Activated T-helper 1 cell treated with Interleukin-2 at 50 U/mL for 16 hours (primary cell): ENCODE measurements around the gene PIP5KL1.

Source experiments
- DNase-seq: peaks from one replicate; pipeline ENCODE4 v3.0.0-alpha.2; 2020; ENCODE audit warnings: low read depth

PIP5KL1 gene

DNA sequence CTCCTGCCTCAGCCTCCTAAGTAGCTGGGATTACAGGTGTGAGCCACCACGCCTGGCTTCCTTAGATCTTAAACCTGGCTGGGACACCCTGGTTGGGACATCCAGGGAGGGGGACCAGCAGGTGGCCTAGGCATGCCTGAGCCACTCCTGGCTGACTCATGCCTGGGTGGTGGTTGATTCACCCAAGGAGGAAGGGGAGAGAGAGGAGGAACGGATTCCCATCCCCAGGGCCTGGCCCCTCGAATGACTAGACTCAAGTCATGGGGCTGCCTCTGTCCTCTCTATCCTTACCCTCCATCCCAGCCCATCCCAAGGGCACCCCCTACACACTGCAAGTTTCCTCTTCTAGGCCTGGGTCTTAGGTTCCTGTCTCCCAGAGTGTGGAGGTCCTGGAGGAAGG lies 37.5 kb upstream of the PIP5KL1 start:
- DNase-seq: no peak

DNA sequence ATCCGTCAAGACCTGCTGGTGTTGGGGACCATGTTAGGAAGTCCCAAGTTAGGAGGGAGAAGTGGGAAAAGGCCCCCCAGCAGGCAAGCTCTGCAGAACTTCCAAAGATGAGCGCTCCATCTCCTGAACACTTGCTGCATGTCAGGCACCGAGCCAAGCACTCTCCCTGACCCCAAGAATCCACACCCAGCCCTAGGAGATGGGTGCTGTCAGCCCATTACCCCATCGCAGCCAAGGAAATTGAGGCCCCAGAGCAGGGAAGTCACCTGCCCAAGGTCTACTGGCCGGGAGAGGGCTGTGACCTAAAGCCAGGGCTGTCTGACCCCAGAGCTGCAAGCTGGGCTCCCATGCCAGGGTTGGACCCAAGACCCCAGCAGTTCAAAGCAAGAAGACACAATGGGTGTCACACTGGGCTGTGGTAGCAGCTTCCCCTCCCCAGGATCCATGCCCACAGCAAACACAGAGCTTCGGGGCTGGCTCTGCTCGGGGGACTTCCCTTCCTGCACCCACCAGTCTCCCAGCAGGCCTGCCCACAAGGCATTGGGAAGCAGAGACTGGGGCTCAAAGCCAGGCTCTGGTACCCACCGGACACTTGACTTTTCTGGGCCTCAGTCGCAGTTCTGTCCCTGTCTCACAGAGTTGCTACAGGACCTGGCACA lies 36.7 kb upstream of the PIP5KL1 start:
- DNase-seq: no peak

DNA sequence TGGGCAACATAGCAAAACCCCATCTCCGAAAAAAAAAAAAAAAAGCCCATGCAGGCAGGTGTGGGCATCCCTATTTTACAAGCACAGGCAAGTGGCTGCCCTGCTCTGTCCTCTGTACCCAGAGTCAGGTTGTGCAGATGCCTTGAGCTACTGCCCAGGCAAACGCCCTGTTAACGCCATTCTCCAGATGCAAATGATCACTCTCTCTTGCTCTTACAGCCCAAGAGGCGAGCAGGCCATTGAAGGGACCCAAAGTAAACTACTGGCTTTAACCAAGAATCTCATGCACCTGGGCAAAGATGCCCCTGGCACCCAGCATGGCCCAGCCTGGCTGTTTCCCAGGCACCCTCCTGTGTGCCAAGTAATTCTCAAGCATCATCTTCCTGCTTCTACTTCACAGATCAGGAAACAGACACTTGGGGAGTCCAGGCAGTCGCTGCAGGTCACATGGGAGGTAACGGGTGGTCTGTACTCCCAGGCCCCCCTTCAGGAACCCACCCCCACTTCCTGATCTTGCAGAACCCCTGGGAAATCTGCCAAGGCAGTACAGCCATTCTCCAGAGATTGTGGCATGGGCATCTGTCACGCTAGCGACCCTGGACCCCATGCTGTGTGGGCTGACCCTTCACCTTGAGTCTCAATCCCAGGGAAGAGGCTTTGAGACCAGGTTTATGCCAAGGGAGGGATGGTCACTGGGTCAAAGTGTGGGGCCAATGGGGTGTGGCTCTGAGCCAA lies 36.0 kb upstream of the PIP5KL1 start:
- DNase-seq: no peak

DNA sequence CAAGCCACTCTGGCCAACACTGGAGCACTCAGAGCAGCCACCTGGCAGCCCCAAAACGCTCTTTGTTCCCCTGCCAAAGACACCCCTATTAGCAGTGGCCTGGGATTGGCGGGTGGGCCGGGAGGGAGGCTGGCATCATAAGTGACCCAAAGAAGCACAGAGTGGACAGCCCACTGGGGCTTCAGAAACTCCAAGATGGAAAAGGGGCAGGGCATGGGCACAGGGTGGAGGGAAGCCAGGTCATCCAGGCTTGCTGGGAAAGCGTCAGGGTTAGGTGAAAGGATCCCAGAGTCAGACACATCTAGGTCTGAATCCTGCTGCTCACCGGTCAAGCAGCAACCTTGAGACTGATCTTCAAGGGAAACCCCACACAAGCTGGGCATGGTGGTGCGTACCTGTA lies 35.4 kb upstream of the PIP5KL1 start:
- DNase-seq: no peak

DNA sequence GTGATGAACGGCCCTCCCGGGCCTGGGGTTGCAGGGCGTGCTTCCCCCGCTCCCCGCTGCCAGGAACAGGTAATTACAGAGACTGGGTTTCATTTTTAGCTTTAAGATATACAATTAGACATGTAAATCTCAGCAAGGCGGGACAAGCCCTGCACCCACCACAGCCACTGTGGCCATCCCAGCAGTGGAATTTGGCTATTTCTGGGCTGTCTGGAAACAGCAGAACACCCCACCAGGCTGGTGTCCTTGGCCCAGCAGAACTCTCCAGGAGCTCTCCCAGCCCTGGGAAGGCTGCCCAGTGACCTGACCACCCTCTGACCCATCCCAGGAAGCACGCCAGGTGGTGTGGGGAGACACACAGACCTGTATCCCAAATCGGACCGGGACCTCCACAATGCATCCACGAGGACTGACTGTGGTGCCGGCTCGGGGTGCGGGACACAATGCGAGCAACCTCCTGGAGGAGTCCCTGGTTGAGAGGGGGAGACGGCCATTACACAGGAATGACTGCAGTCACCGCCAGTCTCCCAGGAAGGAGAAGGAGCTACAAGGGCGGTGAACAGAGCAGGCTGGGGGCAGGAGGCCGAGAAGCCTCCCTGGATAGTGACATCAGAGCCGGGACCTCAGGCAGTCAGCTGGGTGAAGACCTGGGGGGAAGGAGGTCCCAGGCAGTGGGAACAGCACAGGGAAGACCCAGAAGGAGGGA lies 32.9 kb upstream of the PIP5KL1 start:
- DNase-seq: no peak

DNA sequence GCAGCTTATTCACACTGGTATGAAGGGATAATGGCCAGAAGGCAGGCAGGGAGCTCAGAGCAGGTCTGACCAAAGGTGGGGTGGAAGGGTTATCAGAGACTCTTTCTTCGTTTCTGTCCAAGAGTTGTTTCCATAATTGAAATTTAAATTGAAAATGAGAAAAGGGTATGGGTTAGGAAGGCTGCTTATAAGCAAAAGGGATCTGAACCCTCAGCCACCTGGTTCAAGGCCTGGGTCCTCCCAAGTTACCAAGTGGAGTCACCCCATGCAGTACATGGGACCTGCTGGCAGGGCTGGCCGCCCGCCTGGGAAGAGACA lies 32.4 kb upstream of the PIP5KL1 start:
- no peak for DNase-seq

DNA sequence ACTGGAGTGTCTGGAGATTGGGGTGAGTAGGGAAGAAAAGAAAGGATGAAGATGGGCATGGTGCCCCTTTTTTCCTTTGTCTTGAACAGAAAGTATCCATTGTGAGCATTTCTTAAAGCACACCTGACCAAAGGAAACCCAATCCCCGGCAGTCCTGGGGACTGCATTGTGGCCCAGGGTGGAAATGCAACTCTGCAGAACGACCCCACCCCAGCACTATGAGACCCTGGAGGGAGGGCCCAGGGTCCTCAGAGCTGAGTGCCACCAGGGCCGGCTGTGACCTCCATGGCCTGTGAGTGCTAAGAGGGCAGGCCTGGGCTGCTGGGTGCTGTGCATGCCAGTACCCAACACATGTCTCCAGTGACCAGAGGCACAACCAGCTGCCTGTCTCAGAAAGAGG lies 31.7 kb upstream of the PIP5KL1 start:
- DNase-seq: no peak

DNA sequence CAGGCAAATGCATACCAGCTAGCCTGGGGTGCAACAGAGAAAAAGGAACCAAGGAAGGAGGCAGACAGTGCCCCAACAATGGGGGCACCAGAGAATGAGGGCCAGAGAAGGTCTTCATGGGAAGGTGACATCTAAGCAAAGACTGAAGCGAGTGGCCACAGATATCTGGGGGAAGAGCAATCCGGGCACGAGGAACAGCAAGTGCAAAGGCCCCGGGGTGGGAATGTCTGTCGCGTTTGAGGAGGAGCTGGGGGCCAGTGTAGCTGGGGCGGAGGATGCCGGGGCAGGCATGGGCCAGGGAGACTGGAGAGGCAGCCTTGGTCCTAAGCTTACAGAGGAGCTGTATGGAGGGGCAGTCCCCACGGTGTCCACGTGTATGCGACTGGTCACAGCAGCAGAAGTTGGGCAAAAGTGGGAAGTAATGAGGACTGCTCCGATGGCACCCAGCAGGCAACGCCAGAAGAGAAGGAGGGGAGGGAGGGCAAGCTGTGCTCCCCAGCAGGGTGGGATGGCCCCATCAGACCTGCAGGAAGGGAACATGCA lies 31.1 kb upstream of the PIP5KL1 start:
- DNase-seq: no peak

DNA sequence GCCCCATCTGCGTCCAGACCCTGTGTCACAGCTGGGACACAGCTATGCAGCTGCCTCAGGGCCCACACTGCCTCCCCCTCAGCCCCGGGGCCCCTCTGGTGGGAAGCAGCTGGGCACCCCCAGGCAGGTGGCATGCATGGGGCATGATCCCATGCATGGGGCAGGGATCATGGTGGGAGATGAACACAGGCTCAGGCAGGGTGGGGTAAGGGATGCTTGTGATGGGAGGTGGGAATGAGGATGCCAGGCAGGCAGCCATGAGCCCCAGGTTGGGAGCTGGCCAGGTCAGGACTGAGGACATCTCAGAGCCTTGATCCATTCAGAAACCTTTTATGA lies 30.5 kb upstream of the PIP5KL1 start:
- no peak for DNase-seq

DNA sequence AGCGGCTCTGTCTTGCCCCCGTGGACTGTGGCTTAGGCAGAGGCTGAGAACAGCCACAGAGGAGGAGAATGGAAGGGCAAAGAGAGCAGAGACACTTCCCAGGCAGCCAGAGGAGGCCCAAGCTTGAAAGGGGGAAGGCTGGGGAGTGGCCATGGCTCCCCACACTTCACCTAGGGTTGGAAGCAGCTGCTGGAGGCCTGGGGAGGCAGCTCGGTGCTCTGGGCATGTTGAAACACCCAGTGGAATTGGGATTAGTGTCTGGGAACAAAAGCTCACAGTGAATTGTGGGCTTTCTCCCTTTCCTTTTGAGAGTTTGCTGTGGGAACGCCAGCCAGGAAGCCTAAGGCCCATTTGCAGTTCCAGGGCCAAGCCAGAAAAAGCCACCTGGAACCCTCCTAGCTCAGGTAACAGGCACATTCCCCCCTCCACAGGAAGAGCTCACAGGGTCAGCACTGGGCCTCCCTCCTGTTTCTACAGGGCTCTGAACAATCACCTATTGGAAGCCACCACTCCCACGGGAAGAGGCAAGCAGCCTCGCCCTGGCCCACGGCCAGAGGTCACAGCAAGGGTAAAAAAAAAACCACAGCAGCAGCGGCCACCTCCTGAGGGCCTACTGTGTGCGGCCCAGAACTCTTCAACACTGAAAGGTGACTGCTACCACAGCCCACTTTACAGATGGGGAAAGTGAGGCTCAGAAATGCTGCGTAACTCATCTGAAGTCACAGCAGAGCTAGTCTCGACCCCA lies 30.0 kb upstream of the PIP5KL1 start:
- no peak for DNase-seq

DNA sequence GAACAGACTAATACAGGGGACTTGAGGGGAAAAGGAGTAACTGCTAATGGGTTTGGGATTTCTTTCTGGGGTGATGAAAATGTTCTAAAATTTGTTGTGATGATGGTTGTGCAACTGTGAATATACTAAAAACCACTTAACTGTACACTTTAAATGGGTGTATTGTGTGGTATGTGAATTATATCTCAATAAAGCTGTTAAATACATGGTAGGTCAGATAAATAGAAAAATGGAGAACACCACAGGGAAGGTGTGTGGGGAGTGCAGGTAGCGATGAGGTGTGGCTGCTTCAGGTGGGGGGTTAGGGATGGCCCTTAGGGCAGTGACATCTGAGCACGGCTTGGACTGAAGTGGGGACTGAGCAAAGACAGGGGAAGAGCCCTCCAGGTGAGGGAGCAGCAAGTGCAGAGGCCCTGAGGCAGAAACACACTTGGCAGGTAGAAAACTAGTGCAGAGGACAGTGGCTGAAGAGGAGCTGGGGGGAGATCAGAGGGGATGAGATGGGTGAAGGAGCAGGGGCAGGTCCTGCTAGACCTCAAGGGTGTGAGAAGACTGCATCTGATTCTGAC lies 29.3 kb upstream of the PIP5KL1 start:
- no peak for DNase-seq

DNA sequence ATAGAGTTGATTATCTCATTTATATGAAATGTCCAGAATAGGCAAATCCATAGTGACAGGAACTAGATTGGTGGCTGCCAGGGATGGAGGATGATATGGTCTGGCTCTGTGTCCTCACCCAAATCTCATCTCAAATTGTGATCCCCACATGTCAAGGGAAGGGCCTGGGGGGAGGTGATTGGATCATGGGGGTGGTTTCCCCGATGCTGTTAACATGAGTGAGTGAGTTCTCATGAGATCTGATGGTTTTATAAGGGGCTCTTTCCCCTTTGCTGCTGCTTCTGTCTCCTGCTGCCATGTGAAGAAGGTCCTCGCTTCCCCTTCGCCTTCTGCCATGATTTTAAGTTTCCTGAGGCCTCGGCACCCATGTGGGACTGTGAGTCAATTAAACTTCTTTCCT lies 28.8 kb upstream of the PIP5KL1 start:
- no peak for DNase-seq

DNA sequence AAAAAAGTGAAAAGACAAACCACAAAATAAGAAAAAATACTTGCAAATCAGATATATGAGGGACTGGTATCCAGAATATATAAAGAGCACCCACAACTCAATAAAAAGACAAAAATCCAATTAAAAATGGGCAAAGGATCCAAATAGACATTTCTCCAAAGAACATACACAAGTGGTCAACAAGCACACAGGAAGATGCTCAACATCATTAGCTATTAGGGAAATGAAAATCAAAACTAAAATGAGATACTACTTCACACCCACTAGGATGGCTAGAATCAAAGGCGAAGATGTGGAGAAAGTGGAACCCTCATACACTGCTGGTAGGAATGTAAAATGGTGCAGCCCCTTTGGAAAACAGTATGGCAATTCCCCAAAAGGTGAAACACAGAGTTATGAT lies 28.2 kb upstream of the PIP5KL1 start:
- DNase-seq: no peak

DNA sequence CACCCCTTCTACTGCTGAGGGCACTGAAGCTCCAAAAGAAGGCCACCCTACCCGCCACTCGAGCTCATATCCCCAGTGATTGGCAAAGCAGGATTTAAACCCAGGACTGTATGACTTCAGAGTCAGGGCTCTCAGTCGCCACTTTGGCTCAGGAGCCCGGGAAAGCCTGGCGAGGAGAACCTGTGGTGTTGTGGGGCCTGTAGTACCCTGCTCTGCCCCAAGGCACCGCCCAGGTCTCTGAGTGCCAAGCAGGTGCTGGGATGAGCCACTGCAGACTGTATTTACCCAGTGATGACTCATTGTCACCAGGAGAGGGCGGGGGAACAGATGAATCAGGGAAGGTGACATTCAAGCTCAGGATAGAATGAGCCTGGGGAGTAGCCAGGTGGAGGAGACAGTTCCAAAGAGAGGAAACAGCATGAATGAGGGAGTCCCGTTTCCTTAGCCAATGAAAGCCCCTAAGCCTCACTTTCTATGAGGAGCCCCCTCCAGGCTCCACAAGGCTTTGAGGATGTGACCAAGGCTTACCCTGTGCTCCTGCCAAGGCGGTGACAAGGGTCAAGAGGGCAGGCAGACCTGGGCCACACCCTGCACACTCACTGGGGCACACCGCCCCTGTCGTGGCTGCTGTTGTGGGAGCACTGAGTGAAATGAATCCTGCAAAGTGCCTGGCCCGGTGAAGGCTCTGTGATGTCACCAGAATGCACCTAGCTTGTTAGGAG lies 24.9 kb upstream of the PIP5KL1 start:
- DNase-seq: peak; percentile 71

DNA sequence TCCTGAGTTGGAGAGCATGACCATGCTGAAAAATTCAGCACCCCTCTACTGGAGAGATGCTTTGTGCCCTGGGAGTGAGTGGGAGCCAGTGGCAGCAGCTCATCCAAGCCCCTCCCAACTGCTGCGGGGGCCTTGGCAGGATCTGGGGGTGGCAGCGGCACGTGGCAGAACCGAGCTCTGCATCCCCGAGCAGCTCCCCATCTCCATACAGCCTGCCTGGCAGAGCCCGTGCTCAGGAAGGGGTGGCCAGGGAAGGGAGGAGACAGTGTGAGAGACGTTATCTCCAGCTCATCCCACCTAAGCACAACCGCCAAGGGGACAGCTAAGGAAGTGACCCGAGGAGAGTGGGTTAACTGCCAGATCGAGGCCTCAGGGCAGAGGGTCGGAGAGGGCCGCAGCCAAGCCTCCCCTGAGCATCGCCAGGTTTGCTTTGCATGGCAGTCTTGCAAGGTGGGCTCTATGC lies 24.3 kb upstream of the PIP5KL1 start:
- DNase-seq: no peak

DNA sequence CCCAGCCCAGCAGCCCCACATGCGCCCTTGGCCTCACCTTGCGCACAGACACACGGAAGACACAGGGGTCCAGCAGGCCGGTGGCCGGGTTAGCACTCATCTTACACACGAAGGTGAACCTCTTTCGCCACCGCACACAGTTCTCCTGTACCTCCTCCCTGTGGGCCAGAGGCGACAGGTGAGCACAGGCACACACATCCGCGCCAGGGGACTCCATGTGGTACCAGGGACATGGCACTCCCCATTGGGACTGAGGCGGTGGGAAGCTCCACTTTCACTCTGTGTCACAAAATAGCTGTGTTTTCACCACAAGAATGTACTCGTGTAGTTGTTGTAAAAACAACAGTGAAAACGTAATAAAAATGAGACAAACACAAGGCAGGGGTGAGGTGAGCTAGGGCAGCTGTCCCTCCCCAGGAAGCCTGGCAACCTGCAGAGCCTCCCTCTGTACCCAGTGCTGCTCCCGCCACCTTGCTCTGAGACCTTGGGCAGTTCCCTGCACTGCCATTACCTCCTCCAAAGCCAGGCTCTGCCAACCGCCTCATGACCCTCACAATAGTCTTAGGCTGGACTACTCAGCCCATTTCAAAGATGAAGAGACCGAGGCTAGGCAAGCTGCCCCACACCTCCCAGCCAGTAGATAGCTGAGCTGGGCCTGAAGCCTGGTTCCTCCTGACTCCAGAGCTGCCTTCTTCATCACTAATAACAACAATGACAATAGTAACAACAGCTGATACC lies 23.4 kb upstream of the PIP5KL1 start:
- no peak for DNase-seq

DNA sequence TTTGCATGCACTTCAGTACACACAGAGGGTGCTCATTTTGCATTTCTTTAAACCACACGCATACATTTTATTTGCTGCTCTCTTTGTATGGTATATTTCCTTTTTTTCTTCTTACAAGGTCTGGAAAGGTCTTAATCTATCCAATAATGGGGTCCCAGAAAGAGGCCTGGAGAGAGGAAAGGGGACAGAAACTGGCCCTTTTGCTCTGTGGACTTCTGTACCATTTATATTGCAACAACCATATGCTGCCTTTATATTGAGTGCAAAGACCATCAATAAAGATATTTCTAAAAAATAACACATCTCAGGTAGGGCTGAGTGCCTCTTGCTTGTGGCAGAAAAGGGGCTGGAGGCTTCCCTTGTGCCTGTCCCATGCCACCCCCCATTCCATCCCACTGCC lies 22.6 kb upstream of the PIP5KL1 start:
- no peak for DNase-seq

DNA sequence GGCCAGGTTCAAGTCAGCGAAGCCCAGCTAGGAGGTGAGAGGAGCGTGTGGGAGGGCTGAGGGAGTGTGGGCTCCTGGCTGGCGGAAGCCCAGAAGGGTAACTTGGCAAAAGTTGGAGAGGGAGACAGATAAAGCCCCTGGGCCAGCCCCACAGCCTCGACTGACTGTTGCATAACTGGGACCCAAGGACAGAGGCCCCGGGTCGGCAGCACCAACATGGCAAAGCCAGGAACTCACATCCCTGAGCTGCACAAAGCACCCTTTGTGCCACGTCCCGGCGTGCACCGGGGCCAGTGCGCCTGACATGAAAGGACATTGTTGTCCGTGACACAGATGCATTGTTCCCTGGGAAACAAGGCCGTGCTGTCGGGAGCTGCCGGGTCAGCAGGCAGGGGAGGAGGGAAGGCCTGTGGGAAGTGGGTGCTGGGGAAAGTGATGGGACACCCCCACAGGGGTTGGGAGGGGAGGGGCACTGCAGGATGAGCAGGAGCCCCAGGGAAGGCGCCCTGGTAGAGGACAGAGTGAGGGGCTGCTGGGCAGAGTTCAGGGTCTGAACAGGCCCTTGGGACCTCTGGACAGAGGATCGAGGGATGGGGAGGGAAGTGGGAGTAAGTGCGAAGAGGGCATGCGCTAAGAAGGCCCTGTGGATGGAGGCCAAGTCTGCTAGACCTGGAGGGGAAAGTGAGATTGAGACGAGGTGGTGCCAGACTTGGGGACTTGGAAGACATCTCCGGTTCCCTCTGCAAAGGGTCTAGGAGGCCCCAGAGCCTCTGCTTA lies 20.1 kb upstream of the PIP5KL1 start:
- DNase-seq: no peak

DNA sequence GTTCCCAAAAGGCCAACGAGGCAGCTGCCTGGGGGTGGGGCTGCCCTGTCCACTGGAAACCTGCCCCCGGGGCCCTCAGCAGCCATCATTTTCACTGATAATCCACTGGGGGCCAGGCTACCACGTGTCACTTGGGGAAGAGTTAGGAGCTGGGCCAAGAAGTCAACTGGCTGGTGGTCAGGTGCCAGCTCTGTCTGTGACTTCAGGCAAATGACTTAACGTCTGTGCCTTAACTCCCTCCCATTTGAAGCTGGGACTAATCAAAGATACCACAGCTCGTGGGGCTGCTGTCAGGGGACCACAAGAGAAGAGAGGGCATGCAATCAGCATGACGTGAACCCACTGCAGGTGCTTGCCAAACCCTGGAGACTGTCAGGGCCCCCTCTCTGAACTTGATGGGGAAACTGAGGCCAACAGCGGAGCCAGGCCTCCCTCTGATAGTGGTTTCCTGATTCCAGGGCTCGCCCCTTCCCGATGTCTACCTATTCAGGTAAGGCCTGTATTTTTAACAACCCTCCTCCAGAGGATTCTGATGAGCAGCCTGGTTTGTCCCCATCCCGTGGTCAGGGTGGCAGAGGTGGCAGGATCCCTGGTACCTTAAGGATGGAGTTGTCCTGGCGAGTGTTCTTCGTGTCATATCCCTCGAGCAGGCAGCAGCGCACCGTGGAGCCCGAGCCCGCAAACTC lies 19.4 kb upstream of the PIP5KL1 start:
- no peak for DNase-seq
